IPS DF 19.7 (cell line): Measurements from ENCODE around the gene PSMD10.

Experiments used
- DNase-seq: peaks from one replicate; pipeline ENCODE4 v3.0.0-alpha.2; 2013; ENCODE audit warnings: low read depth, low spot score

Gene PSMD10, protein sequence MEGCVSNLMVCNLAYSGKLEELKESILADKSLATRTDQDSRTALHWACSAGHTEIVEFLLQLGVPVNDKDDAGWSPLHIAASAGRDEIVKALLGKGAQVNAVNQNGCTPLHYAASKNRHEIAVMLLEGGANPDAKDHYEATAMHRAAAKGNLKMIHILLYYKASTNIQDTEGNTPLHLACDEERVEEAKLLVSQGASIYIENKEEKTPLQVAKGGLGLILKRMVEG

DNA sequence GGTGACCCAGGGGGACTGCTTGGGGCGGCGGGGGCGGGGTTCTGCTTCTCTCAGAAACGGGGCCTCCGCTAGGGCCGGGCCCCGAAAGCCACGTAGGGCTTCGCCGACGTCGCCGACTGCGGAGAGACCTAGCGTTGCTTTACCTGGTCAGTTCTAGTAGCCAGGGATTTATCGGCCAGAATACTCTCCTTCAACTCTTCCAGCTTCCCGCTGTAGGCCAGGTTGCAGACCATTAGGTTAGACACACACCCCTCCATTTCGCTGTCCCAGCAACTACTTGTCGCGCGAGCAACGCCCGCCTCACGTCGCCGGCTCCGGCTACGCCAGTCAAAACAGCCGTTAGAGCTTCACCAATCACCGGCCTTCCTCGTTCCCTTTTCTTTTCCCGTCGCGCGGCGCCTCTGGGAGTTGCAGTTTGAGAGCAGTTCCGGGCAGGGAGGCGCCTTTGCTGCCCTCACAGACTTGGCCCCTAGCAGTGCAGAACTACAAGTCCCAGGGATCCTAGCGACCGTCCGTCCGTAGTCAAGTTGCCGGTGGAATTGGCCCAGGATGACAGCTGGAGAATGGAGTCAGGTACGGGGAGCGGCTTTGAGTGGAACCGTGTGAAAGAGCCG, at the start of gene PSMD10, which contains the start of gene ATG4A:
Gene PSMD10, minus strand, starts transcription at position 279 of the 614 bp plus-strand sequence. Its CDS starts 22 bp downstream, at position 257.
Gene ATG4A, plus strand, starts transcription at position 515 of the 614 bp plus-strand sequence. Its CDS starts 49 bp downstream, at position 564.
- DNase-seq = peak; percentile 80

DNA sequence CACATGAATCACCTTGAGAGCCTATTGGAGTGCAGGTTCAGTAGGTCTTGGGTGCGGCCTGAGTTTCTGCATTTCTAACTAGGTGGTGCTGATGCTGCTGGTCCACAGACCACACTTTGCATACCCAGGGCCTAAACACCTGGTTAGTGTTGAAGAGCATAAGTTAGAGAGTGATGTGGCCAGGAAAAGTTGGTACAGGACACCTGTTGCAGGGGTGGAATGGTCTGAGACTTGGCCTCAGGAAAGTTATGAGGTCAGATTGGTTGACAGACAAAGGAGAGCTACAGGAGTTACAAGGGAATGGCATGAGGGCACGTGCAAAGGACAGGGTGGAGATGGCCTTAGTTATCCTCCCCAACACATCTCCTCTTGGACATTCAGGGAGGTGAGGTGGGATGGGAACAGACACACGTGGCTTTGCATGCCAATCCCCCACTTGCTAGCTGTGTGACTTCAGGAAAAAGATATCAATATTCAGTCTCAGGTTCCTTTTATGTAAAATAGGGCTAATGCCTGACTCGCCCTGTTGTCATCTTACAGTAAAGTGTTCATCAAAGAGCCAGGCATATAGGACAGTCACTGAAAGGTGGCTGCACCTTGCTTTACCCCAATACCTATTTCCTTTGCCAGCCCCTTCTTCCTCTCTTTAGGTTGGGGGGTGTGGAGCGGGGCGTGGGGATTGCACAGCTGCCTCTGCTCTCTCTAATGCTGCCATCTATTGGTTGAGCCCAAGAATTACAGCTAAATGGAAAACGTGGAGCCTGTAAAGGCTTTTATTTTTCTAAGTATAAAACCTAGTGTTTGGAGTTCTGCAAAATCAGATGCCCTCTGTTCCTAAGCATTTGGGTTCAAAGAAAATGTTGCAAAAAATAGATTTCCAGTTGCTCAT, 47.7 kb upstream of the PSMD10 start:
- no peak for DNase-seq

DNA sequence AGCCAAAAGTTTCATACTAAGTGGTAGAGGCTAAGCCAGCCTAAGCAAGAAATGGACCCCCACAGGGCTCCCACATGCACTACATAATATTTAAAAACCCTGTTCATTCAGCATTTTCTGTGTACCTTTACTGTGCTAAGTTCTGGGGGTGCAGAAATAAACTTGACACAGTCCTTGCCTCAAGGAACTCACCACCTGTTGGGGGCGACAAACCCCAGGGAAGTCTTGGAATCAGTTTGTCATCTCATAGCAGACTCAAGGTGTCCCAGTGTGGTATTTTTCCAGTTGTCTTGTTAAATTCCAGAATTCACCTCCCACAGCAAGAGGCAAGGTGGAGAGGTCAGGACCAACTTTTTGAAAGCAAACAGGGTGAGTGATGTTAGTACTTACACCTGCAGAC, 43.4 kb upstream of the PSMD10 start:
- DNase-seq = no peak

DNA sequence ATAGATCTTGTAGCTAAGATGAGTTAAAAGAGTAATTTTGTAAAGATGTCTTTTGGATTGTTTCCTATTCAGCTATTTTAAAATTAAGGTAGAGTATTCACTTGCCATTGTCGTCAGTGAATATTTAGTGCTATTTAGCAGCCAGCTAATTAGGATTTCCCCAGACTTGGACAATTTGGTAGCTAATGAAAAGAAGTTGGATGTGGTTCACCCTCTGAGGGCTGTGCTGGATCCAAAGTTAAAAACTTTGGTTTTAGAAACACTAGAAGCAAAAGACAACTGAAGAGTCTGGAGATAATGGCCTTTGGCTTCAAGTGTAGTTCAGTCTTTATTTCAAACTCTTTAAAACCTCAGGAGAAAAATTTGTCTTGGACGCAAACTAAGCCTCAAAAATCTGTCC, 41.5 kb upstream of the PSMD10 start:
- DNase-seq = no peak

DNA sequence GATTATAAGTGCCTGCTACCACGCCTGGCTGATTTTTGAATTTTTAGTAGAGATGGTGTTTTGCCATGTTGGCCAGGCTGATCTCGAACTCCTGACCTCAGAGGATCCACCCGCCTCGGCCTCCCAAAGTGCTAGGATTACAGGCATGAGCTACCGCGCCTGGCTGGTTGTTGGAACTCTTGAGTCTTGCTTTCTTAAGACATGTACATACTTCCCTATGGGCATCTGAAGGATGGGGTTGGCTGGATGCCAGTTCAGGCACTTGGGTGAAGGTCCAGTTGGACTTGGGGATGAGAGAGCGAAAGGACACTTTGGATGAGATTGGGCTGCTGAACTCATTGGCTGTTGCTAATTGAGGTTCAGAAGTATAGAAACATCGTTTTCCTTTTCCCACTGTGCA, 40.7 kb upstream of the PSMD10 start:
- DNase-seq = no peak

DNA sequence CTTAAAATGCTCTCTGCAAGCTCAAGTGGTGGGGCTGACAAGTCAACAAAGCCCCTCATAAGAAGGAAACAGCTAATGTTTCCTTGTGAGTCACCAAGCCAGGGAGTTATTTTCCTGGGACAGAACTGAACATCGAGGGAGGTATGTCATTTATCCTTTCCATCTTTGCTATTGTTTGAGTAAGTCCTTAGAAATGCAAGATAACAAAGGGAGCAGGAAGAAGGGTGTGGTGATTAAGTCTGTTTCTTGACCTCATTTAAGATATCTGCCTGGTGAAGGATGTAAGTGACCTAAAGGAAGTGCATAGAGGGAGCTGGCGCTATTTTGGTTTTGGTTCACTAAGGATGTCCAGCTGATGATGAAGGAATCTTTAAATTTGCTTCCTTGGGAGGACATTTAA, 40.1 kb upstream of the PSMD10 start:
- DNase-seq = no peak

DNA sequence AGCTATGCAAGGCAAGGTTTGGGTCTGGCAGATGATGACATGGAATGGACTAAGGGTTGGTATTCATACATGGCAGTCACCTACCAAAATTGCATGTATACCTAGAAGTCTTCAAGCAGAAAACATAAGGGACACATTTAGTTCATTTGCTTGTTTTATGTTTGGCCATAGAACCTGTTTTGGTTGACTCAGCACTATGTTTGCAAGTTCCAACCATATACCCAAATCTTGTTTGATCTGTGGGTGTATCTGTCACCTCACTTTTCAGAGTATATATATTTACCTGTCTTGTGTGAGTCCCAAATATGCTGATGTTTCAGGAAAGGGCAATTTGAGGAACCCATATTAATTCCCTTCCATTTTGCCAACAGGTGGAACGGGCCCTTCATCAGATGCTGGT, 39.5 kb upstream of the PSMD10 start:
- no peak for DNase-seq

GRCh38 chrX:108127152-108127551, 35.8 kb upstream of the PSMD10 start:
- DNase-seq = no peak

GRCh38 chrX:108126661-108127060, 35.3 kb upstream of the PSMD10 start:
- no peak for DNase-seq

DNA sequence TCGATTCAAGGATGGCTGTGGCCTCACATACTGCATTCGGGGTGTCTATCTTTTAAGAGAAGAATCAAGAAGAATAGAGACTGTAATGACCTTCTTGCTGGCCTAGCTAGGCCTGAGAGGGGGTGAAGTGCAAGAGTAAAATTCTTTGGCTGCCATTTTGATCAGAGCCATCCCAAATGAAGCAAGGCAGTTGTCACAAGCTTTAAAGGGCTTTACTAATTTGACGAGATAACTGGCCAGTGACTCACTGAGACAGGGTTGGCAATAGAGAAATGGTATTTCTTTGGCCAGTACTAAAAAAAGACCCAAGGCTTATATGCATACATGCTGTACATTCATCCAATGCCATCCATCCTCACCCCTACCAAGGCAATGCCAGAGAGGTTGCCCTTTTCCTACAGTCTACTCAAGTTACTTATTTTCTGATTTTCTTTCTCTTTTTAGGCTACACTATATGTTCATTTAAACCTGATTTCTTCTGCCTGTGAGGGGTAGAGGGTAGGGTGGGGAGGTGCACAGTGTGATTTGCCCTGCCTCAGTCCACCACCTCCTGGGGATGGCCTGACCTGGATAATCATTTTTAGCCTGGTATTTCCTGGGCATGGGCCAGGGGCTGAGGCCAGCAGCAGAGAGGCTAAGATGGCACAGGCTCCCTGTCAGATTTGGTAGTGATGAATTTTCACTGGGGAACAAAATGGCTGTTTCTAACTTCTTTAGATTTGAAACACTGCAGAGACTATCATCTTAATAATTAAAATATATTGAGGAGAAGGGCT, 32.4 kb upstream of the PSMD10 start:
- DNase-seq = no peak

DNA sequence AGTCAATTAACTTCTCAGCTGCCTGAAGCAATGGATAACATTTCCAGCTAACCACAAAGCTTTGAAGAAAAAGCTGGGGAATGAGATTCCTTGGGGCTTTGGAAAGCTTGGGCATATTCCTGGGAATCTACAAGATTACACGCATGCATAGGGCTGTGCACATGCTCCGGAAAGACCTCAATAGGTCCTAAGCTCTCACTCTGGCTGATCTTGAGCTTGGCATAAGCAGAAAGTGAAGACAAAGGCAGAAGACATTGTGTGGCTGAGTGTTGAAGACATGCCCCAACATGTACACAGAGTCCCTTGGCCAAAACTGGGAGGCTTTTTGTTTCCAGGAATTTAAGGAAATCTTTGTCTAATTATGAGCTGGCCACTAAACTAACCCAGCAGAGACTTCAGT, 31.4 kb upstream of the PSMD10 start:
- DNase-seq = no peak

DNA sequence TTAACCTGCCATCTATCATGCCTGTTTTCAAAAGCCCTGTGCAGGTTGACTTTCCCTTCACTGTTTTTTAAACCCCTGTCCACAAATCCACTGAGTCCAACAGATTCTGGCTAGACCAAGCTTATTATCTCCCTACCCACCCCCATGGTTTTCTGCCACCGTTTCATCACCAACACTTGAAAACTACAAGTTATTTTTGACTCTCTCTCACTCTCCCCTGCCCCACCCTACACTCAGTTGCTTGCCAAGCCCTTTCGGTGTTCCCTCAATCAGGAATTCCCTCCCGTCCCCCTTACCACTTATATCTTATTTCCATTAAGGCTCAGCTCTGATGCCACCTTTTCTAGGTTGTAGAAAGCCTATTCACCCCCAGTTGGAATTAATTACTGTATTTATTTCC, 29.9 kb upstream of the PSMD10 start:
- no peak for DNase-seq

DNA sequence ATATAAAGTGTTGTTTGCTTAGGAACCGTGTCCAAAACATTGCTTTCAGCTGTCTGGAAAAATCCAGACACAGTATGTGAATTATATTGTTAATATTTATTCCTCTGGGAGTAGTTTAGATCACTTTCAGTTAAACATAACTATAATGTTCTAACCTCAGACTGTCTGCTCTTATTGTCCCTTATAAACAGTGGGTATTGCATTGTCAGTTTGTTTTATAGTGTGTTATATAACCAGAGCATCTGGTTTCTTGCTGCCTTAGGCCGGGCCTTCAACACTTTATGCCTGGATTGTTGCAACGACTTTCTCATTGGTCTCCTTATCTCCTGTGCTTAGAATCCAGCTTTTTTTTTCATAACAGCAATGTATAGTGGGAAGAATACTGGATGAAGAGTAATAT, 26.6 kb upstream of the PSMD10 start:
- DNase-seq = no peak

DNA sequence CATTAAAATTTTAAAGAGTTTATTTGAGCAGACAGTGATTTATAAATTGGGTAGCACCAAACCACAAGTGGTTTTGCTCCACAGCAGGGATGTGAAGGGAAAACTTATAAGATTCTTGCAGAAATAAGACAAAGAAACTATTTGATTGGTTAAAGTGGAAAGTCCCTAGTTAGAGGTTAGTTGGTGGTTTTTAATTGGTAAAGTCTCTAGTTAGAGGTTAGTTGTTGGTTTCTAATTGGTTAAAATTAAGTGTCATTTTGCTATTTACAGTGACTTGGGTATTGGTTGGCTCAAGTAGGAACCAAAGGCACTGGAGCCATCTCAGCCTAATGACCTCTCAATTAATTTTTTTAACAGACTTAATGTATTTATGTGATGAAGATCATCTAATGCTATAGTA, 23.2 kb upstream of the PSMD10 start:
- no peak for DNase-seq

DNA sequence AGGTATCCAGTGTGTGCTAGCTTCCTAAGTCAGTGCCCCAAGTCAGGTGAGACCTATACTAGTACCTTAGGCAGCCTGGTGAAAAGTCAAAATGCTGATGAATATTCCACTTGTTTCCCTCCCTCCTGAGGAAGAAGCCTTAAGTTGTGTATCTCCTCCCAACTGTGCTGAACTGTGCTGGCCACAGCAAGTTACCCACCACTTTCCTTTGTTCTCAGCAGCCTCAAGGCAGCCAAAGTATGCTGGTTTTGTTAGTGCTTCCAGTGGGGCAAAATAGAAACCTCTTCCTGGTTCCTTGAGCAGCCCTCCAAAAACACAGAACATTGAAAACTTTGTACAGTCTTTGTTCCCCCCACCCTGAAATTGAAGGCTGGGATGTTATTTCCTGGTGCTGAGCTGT, 14.1 kb upstream of the PSMD10 start:
- no peak for DNase-seq

DNA sequence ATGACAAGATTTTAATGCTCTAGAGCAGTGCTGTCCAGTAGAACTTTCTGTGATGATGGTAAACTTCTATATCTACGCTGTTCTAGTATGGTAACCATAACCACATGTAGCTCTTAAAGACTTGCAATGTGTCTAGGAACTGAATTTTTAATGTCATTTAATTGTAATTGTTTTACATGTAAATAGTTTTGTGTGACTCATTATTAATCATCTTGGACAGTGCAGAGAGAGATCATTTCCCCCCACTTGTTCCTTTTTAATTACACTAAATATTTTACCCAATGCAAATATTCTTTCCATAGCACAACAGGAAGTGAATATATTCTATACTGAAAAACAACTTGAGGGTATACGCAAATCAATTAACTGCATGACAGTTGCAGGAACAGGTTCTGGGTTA, 6.0 kb upstream of the PSMD10 start:
- no peak for DNase-seq

GRCh38 chrX:108091878-108092291, 543 bp upstream of the PSMD10 start:
- no peak for DNase-seq

- no peak for DNase-seq
Observed at GRCh38 chrX:108090491-108091263, 665 bp downstream of the PSMD10 start.

- DNase-seq = no peak
Observed at GRCh38 chrX:108088511-108088910, 2.8 kb downstream of the PSMD10 start.

DNA sequence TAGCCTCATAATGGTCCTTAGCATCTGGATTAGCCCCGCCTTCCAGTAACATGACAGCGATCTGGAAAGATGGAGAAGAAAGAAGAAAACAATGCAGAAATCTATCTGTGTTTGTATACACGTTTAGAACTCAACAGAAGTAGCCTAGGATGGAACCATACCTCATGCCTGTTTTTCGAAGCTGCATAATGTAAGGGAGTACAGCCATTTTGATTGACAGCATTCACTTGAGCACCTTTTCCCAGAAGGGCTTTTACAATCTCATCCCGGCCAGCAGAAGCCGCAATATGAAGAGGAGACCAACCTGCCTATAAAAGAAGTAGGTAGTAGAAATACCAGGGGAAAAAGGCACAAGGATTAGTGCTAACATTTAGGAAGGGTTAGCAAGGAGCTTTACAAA, 3.5 kb downstream of the PSMD10 start:
- DNase-seq = no peak

DNA sequence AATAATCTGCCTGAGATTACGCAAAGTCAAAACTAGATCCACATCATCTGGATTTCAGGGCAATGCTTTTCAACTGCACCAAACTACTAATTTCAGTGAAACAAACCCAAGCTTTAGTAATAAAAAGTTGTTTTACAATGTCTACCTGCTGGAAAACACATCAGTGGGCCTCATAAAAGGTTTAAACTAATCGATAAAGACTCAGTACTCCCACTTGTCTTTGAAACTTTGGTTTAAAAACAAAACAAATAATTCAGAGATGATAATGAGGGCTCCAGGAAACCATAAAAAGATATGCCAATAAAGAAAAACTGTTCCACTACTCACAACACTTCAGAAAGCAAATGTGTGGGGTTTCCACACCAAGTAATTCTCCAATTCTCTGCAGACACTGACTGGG, 10.2 kb downstream of the PSMD10 start:
- no peak for DNase-seq
